ENCODE measurements around the gene ZFAND3.

- TF ChIP-seq CTCF (conservative IDR thresholded peaks at IDR 0.05; ENCODE audit: low read depth, low read length) (no peak), EZH2phosphoT487 (IDR thresholded peaks at IDR 0.05; ENCODE audit: borderline replicate concordance, low read length) (no peak)
Measured at GRCh38 chr6:38047562-38047961, 228.0 kb downstream of the ZFAND3 start.

Data from PC-3 (cell line).